PC-3 (cell line): ENCODE results near the gene MANF. TPM values are rescaled to one million over a fixed set of nuclear protein-coding genes. Genes with fewer than 3 reads are reported as not detected.

ENCODE experiments used
- ATAC-seq: fragments of 200-7000 bp; cut with Tn5 transposase; 2 replicates; pipeline ENCODE4 v1.9.1; 2020; ENCODE audit warnings: mild to moderate bottlenecking, moderate library complexity
- BruUV-seq: library from RNA; stranded (reverse); fragments of 400-500 nt; replicated peaks from 2 replicates; lab custom pipeline; 2021; lab: Mats Ljungman, UMichigan
- CTCF ChIA-PET: fragments of 300-600 bp; sonication (Branson Sonifier 250); formaldehyde crosslinking; loops from one replicate; lab custom pipeline; 2022; ENCODE audit warnings: antibody characterized with exemption; lab: Charles Lee
- POLR2A ChIA-PET: fragments of 300-600 bp; sonication (Branson Sonifier 250); formaldehyde crosslinking; loops from one replicate; lab custom pipeline; 2022; ENCODE audit warnings: antibody characterized with exemption; ENCODE audit not compliant: unreplicated experiment; lab: Charles Lee
- DNase-seq: peaks from one replicate; pipeline ENCODE4 v3.0.0-alpha.2; 2015
- H2AFZ ChIP-seq: fragments of 300-600 bp; sonication (generic); 2 replicates; pipeline ENCODE4 v1.6.0; 2016; ENCODE audit warnings: antibody characterized with exemption, low read length
- H3F3A ChIP-seq: fragments of 300-600 bp; sonication (generic); one replicate; pipeline ENCODE4 v1.6.0; 2017; ENCODE audit warnings: antibody characterized with exemption, low read length, control low read depth, mild to moderate bottlenecking; ENCODE audit not compliant: unreplicated experiment
- H3K27ac ChIP-seq: fragments of 300-600 bp; sonication (generic); 2 replicates; pipeline ENCODE4 v1.5.1; 2016; ENCODE audit warnings: mild to moderate bottlenecking, low read length
- H3K27me3 ChIP-seq: fragments of 300-600 bp; sonication (generic); 2 replicates; pipeline ENCODE4 v1.6.1; 2016; ENCODE audit warnings: low read length, mixed read lengths
- H3K36me3 ChIP-seq: fragments of 300-600 bp; sonication (generic); 2 replicates; pipeline ENCODE4 v1.6.1; 2016; ENCODE audit warnings: low read depth, mixed run types, low read length, mixed read lengths
- H3K4me1 ChIP-seq: fragments of 300-600 bp; sonication (generic); 2 replicates; pipeline ENCODE4 v1.5.1; 2016; ENCODE audit warnings: low read length; ENCODE audit not compliant: insufficient read depth
- H3K4me2 ChIP-seq: fragments of 300-600 bp; sonication (generic); 2 replicates; pipeline ENCODE4 v1.6.0; 2016; ENCODE audit warnings: low read length
- H3K4me3 ChIP-seq: fragments of 300-600 bp; sonication (generic); 2 replicates; pipeline ENCODE4 v1.5.1; 2016; ENCODE audit warnings: mild to moderate bottlenecking, low read length, mixed read lengths
- H3K79me2 ChIP-seq: fragments of 300-600 bp; sonication (generic); 2 replicates; pipeline ENCODE4 v1.6.1; 2017; ENCODE audit warnings: low read length, mixed read lengths
- H3K9ac ChIP-seq: fragments of 300-600 bp; sonication (generic); 2 replicates; pipeline ENCODE4 v1.6.0; 2016; ENCODE audit warnings: mild to moderate bottlenecking, low read length
- H3K9me2 ChIP-seq: fragments of 300-600 bp; sonication (generic); replicated peaks from 2 replicates; pipeline ENCODE4 v1.6.1; 2016; ENCODE audit warnings: mixed run types, low read length, mixed read lengths
- H3K9me3 ChIP-seq: fragments of 300-600 bp; sonication (generic); 2 replicates; pipeline ENCODE4 v1.6.1; 2016; ENCODE audit warnings: low read length, mixed read lengths
- H4K20me1 ChIP-seq: fragments of 300-600 bp; sonication (generic); 2 replicates; pipeline ENCODE4 v1.6.1; 2016; ENCODE audit warnings: low read length, mixed read lengths
- CTCF ChIP-seq: fragments of 300-600 bp; sonication (generic); conservative IDR thresholded peaks from 2 replicates; pipeline ENCODE4 v1.5.1; 2017; ENCODE audit warnings: antibody characterized with exemption, low read depth, mild to moderate bottlenecking, low read length
- EZH2 ChIP-seq: fragments of 300-600 bp; sonication (generic); IDR thresholded peaks from one replicate; pipeline ENCODE4 v1.6.1; 2017; ENCODE audit warnings: antibody characterized with exemption, mild to moderate bottlenecking, low read length; ENCODE audit not compliant: unreplicated experiment
- EZH2phosphoT487 ChIP-seq: fragments of 300-600 bp; sonication (generic); IDR thresholded peaks from 2 replicates; pipeline ENCODE4 v1.6.1; 2018; ENCODE audit warnings: mild to moderate bottlenecking, antibody characterized with exemption, low read length, borderline replicate concordance
- intact Hi-C: fragments of 100-400 bp; cut with micrococcal nuclease; formaldehyde crosslinking; loops from 2 replicates; pipeline ENCODE4 v1.9.0; 2023
- total RNA-seq: library from RNA; depleted of rRNA; stranded (reverse); fragments of >200 nt; gene quantifications from 2 replicates; pipeline ENCODE4 v1.2.3, GENCODE V29; 2014

Gene MANF
- total RNA-seq, 1 experiment from 2014 or later = 200 TPM

GRCh38 chr3:51408021-51408420 is 22.9 kb downstream of the MANF start:
- Histone ChIP-seq H3K9me3 (no peaks in the 10 kb centered on the region), H3K27me3 (no peaks in the 10 kb centered on the region), H3K27ac (no peak overlapping the region), H3K4me3 (no peak overlapping the region), H3K4me1 (no peaks in the 10 kb centered on the region), H3K9me2 (no peaks in the 10 kb centered on the region), H3K36me3 (peaks cover 40% of the 10 kb centered on the region), H4K20me1 (no peaks in the 10 kb centered on the region), H3F3A (no peaks in the 10 kb centered on the region), H2AFZ (no peak overlapping the region), H3K4me2 (no peak overlapping the region), H3K79me2 (no peaks in the 10 kb centered on the region), H3K9ac (no peak overlapping the region)
- ChIA-PET CTCF (no interaction called here), POLR2A (no interaction called here)
- no TSS peak for BruUV-seq
- DNase-seq (no peak), ATAC-seq (no peak)
- TF ChIP-seq EZH2phosphoT487 (no peak), EZH2 (no peak), CTCF (no peak)
- intact Hi-C loops = no loop called here

- CTCF ChIA-PET = no interaction called here
- no peak overlapping the region for H3K4me2 ChIP-seq
- peaks cover 42% of the 10 kb centered on the region for H3K36me3 ChIP-seq
- no peaks in the 10 kb centered on the region for H3K9me3 ChIP-seq
- ATAC-seq = no peak
- H4K20me1 ChIP-seq = no peaks in the 10 kb centered on the region
- H3F3A ChIP-seq = no peaks in the 10 kb centered on the region
- intact Hi-C loops = no loop called here
- POLR2A ChIA-PET = no interaction called here
- no peaks in the 10 kb centered on the region for H3K4me1 ChIP-seq
- TF ChIP-seq CTCF (no peak), EZH2phosphoT487 (no peak), EZH2 (no peak)
- H3K4me3 ChIP-seq = no peak overlapping the region
- DNase-seq = no peak
- H3K79me2 ChIP-seq = no peaks in the 10 kb centered on the region
- no peak overlapping the region for H3K27ac ChIP-seq
- no TSS peak for BruUV-seq
- no peak overlapping the region for H3K9ac ChIP-seq
- H2AFZ ChIP-seq = no peak overlapping the region
- no peaks in the 10 kb centered on the region for H3K9me2 ChIP-seq
- no peaks in the 10 kb centered on the region for H3K27me3 ChIP-seq
Measured at GRCh38 chr3:51408813-51409212, 23.7 kb downstream of the MANF start.

GRCh38 chr3:51422211-51422610 is 37.1 kb downstream of the MANF start:
- Histone ChIP-seq H3K27me3 (no peaks in the 10 kb centered on the region), H3K9ac (no peak overlapping the region), H3K4me3 (no peak overlapping the region), H3F3A (no peaks in the 10 kb centered on the region), H3K36me3 (peaks cover 45% of the 10 kb centered on the region), H3K4me1 (no peaks in the 10 kb centered on the region), H3K9me3 (no peaks in the 10 kb centered on the region), H2AFZ (no peak overlapping the region), H3K9me2 (no peaks in the 10 kb centered on the region), H3K4me2 (no peak overlapping the region), H3K27ac (no peak overlapping the region), H4K20me1 (no peaks in the 10 kb centered on the region), H3K79me2 (no peaks in the 10 kb centered on the region)
- TF ChIP-seq EZH2phosphoT487 (no peak), CTCF (no peak), EZH2 (no peak)
- ATAC-seq (no peak), DNase-seq (no peak)
- CTCF ChIA-PET = no interaction called here
- BruUV-seq = no TSS peak
- POLR2A ChIA-PET = no interaction called here
- intact Hi-C loops = no loop called here
